HCT116 (cell line): ENCODE results near the gene MTOR. TPM values are rescaled to one million over a fixed set of nuclear protein-coding genes. Genes with fewer than 3 reads are reported as not detected.

Experiments used
- ATAC-seq: fragments of 200-7000 bp; cut with Tn5 transposase; 2 replicates; pipeline ENCODE4 v1.9.1; 2020; ENCODE audit warnings: mild to moderate bottlenecking, moderate library complexity
- BruUV-seq: library from RNA; stranded (reverse); fragments of 400-500 nt; replicated peaks from 2 replicates; lab custom pipeline; 2021; lab: Mats Ljungman, UMichigan
- CTCF ChIA-PET: fragments of 300-600 bp; sonication (Branson Sonifier 250); formaldehyde crosslinking; loops from one replicate; lab custom pipeline; 2021; ENCODE audit warnings: antibody characterized with exemption; lab: Charles Lee
- POLR2A ChIA-PET: fragments of 300-600, 350-600 bp; sonication (Branson Sonifier 250); formaldehyde crosslinking; loops from one replicate; lab custom pipeline; 2021; ENCODE audit warnings: antibody characterized with exemption; lab: Charles Lee
- RAD21 ChIA-PET, 2 experiments: fragments of 300-600 bp; sonication (Branson Sonifier 250); formaldehyde crosslinking; loops; one replicate each; lab custom pipeline; 2023; ENCODE audit warnings: low total read pairs in 2 of 2; ENCODE audit not compliant: uncharacterized antibody in 2 of 2, unreplicated experiment in 2 of 2, low non-redundant PET in 1 of 2; lab: Charles Lee
- DNase-seq: peaks from one replicate; pipeline ENCODE4 v3.0.0-alpha.2; 2010; ENCODE audit warnings: low read depth, low spot score
- H2AFZ ChIP-seq: fragments of 200-600 bp; shearing (Covaris generic), sonication (generic); 2 replicates; pipeline ENCODE4 v1.6.1; 2017; ENCODE audit warnings: low read depth, mixed run types, mixed read lengths, antibody characterized with exemption, low read length; ENCODE audit not compliant: poor library complexity, severe bottlenecking
- H3K27ac ChIP-seq: 2 replicates; pipeline ENCODE4 v1.5.1; 2012; ENCODE audit warnings: low read depth, low read length
- H3K27me3 ChIP-seq: fragments of 200-600 bp; sonication (generic); 2 replicates; pipeline ENCODE4 v1.6.1; 2016; ENCODE audit warnings: mixed run types, low read length, mixed read lengths; ENCODE audit not compliant: insufficient read depth
- H3K36me3 ChIP-seq, 2 experiments: fragments of 200-500 bp in 1 of 2; fragments of 200-600 bp in 1 of 2; sonication (Bioruptor generic) in 1 of 2; sonication (generic) in 1 of 2; 2 replicates each; pipeline versions ENCODE4 v1.5.1 to v1.6.1; 2014 to 2016; ENCODE audit warnings: low read length in 2 of 2, inconsistent platforms in 1 of 2, mixed read lengths in 1 of 2, mixed run types in 1 of 2; ENCODE audit not compliant: insufficient read depth in 2 of 2, control insufficient read depth in 1 of 2
- H3K4me1 ChIP-seq, 2 experiments: fragments of 200-600 bp in 1 of 2; sonication (generic) in 1 of 2; 2 replicates each; pipeline versions ENCODE4 v1.5.1 to v1.6.1; 2012 to 2017; ENCODE audit warnings: low read length in 2 of 2, inconsistent platforms in 1 of 2, mild to moderate bottlenecking in 1 of 2, mixed read lengths in 1 of 2, mixed run types in 1 of 2, moderate library complexity in 1 of 2; ENCODE audit not compliant: insufficient read depth in 2 of 2, control insufficient read depth in 1 of 2
- H3K4me2 ChIP-seq: fragments of 200-600 bp; sonication (generic); 2 replicates; pipeline ENCODE4 v1.6.1; 2017; ENCODE audit warnings: mixed run types, low read length, mixed read lengths
- H3K4me3 ChIP-seq, 2 experiments: fragments of 200-600 bp in 1 of 2; sonication (generic) in 1 of 2; replicated peaks in 1 of 2; 2 replicates each; pipeline ENCODE4 v1.5.1; 2011 to 2016; ENCODE audit warnings: low read length in 2 of 2, control low read depth in 1 of 2, low read depth in 1 of 2, mild to moderate bottlenecking in 1 of 2, mixed read lengths in 1 of 2, mixed run types in 1 of 2
- H3K79me2 ChIP-seq: fragments of 200-600 bp; sonication (generic); 2 replicates; pipeline ENCODE4 v1.6.1; 2017; ENCODE audit warnings: mild to moderate bottlenecking, mixed run types, low read length, moderate library complexity, mixed read lengths; ENCODE audit not compliant: insufficient read depth
- H3K9ac ChIP-seq: fragments of 200-600 bp; sonication (generic); 2 replicates; pipeline ENCODE4 v1.6.1; 2016; ENCODE audit warnings: low read length, mixed read lengths
- H3K9me2 ChIP-seq: fragments of 200-600 bp; sonication (generic), shearing (Covaris generic); 2 replicates; pipeline ENCODE4 v1.6.1; 2017; ENCODE audit warnings: mixed run types, mild to moderate bottlenecking, moderate library complexity; ENCODE audit not compliant: insufficient read depth
- H3K9me3 ChIP-seq, 2 experiments: fragments of 200-500 bp in 1 of 2; fragments of 200-600 bp in 1 of 2; sonication (Bioruptor generic) in 1 of 2; sonication (generic) in 1 of 2; 2 replicates each; pipeline ENCODE4 v1.6.1; 2014 to 2017; ENCODE audit warnings: low read length in 2 of 2, mixed read lengths in 2 of 2, inconsistent platforms in 1 of 2, low read depth in 1 of 2, mild to moderate bottlenecking in 1 of 2, mixed run types in 1 of 2, moderate library complexity in 1 of 2; ENCODE audit not compliant: control insufficient read depth in 1 of 2, insufficient read depth in 1 of 2
- H4K20me1 ChIP-seq: fragments of 200-600 bp; sonication (generic), shearing (Covaris generic); 2 replicates; pipeline ENCODE4 v1.6.1; 2017; ENCODE audit warnings: mixed run types, mild to moderate bottlenecking, moderate library complexity; ENCODE audit not compliant: insufficient read depth
- CEBPB ChIP-seq: IDR thresholded peaks from 2 replicates; pipeline ENCODE4 v1.6.1; 2012; ENCODE audit warnings: low read depth
- ELF1 ChIP-seq: IDR thresholded peaks from 2 replicates; pipeline ENCODE4 v1.6.1; 2012; ENCODE audit warnings: low read depth, borderline replicate concordance
- POLR2A ChIP-seq: IDR thresholded peaks from 2 replicates; pipeline ENCODE4 v1.7.0; 2011; ENCODE audit warnings: borderline replicate concordance; ENCODE audit not compliant: insufficient read depth, insufficient read length; ENCODE audit errors: extremely low read depth
- POLR2AphosphoS5 ChIP-seq: IDR thresholded peaks from 2 replicates; pipeline ENCODE4 v1.6.1; 2011; ENCODE audit warnings: mild to moderate bottlenecking, low read depth, low read length, moderate library complexity
- SP1 ChIP-seq: IDR thresholded peaks from 2 replicates; pipeline ENCODE4 v1.6.1; 2012; ENCODE audit warnings: low read depth
- YY1 ChIP-seq: IDR thresholded peaks from 2 replicates; pipeline ENCODE4 v1.6.1; 2011; ENCODE audit warnings: low read length, low read depth, moderate library complexity, mild to moderate bottlenecking; ENCODE audit not compliant: insufficient replicate concordance; ENCODE audit errors: extremely low read depth
- ZNF274 ChIP-seq: fragments of 200-500 bp; sonication (Bioruptor generic); IDR thresholded peaks from 2 replicates; pipeline ENCODE4 v1.6.1; 2014; ENCODE audit warnings: mild to moderate bottlenecking, low read depth, low read length, inconsistent platforms
- intact Hi-C: fragments of 100-400 bp; cut with micrococcal nuclease; formaldehyde crosslinking; loops from 2 replicates; pipeline ENCODE4 v1.10.0; 2022
- total RNA-seq: library from RNA; stranded (reverse); gene quantifications from one replicate; pipeline ENCODE4 v1.2.1, GENCODE V29; 2021; ENCODE audit not compliant: unreplicated experiment
- TF ChIP-seq, protein P1 (sequence below): IDR thresholded peaks from 2 replicates; pipeline ENCODE4 v1.6.1; 2012; ENCODE audit warnings: low read depth
- TF ChIP-seq, protein P2 (sequence below): IDR thresholded peaks from 2 replicates; pipeline ENCODE4 v1.6.1; 2012

Gene MTOR
- total RNA-seq, 1 experiment from 2014 or later: 42.2 TPM

DNA sequence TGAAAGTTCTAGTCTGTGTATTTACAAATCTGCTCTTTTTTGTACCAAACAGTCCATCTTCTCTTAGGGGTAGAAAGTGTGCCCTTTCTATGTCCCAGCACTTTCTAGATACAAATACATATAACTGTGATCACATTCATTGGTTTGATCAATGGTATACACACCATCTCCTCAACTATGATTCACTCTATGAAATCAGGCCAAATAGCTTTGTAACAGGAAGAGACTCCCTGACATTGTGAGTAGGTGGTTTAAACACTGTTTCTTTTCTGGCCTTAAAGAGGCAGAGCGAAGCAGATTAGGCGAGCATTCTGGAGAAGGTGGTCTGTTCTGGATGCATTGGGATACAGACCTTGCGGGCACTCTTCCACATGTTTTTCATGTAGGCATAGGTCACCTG is 123.4 kb downstream of the MTOR start:
- Histone ChIP-seq H3K9me3 (no peaks in the 10 kb centered on the region), H3K79me2 (no peaks in the 10 kb centered on the region), H4K20me1 (no peaks in the 10 kb centered on the region), H3K4me2 (no peak overlapping the region), H3K36me3 (peaks cover 10 to 25% of the 10 kb centered on the region in 2 experiments; a peak in 3 of 4 replicates), H3K4me1 (no peaks in the 10 kb centered on the region), H3K9me2 (no peaks in the 10 kb centered on the region), H3K27me3 (no peaks in the 10 kb centered on the region), H3K27ac (no peak overlapping the region), H2AFZ (no peak overlapping the region), H3K9ac (no peak overlapping the region), H3K4me3 (no peak overlapping the region)
- no peak for TF ChIP-seq ZNF274
- TF ChIP-seq POLR2A: no peak
- TF ChIP-seq, protein P1, sequence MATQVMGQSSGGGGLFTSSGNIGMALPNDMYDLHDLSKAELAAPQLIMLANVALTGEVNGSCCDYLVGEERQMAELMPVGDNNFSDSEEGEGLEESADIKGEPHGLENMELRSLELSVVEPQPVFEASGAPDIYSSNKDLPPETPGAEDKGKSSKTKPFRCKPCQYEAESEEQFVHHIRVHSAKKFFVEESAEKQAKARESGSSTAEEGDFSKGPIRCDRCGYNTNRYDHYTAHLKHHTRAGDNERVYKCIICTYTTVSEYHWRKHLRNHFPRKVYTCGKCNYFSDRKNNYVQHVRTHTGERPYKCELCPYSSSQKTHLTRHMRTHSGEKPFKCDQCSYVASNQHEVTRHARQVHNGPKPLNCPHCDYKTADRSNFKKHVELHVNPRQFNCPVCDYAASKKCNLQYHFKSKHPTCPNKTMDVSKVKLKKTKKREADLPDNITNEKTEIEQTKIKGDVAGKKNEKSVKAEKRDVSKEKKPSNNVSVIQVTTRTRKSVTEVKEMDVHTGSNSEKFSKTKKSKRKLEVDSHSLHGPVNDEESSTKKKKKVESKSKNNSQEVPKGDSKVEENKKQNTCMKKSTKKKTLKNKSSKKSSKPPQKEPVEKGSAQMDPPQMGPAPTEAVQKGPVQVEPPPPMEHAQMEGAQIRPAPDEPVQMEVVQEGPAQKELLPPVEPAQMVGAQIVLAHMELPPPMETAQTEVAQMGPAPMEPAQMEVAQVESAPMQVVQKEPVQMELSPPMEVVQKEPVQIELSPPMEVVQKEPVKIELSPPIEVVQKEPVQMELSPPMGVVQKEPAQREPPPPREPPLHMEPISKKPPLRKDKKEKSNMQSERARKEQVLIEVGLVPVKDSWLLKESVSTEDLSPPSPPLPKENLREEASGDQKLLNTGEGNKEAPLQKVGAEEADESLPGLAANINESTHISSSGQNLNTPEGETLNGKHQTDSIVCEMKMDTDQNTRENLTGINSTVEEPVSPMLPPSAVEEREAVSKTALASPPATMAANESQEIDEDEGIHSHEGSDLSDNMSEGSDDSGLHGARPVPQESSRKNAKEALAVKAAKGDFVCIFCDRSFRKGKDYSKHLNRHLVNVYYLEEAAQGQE: no peak
- no peak for TF ChIP-seq POLR2AphosphoS5
- no peak for TF ChIP-seq ELF1
- no peak for TF ChIP-seq CEBPB
- ChIA-PET CTCF (no interaction called here), RAD21 (no interaction called here), POLR2A (no interaction called here)
- intact Hi-C loops: no loop called here
- no TSS peak for BruUV-seq
- DNase-seq (no peak), ATAC-seq (no peak)

DNA sequence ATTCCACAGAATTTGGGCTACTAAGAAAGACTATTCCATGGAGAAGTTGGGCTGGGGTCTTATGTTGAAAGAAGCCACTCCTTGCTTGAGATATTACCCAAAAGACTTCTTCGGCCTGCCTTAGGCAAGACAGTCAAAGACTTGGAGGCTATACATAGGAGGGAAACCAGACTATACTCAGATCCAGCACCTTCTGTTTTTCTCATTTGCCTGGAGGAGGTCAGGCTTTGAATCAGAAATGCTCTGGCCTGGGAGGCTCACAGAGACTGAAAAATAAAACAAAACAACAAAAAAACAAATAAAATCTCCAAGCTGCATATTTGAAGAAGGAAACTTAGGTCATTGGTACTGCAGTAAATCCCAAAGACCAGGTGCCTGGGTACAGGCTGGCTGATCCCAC is 124.3 kb downstream of the MTOR start:
- no peak overlapping the region for H3K4me3 ChIP-seq
- H3K27me3 ChIP-seq: no peaks in the 10 kb centered on the region
- no peaks in the 10 kb centered on the region for H3K79me2 ChIP-seq
- no peak for DNase-seq
- no peaks in the 10 kb centered on the region for H3K9me2 ChIP-seq
- H3K4me1 ChIP-seq: no peaks in the 10 kb centered on the region
- peaks cover 5 to 19% of the 10 kb centered on the region in 2 experiments; a peak in 3 of 4 replicates for H3K36me3 ChIP-seq
- ChIA-PET RAD21 (no interaction called here), POLR2A (no interaction called here), CTCF (no interaction called here)
- no peak for ATAC-seq
- H2AFZ ChIP-seq: no peak overlapping the region
- no peak overlapping the region for H3K9ac ChIP-seq
- intact Hi-C loops: no loop called here
- H4K20me1 ChIP-seq: no peaks in the 10 kb centered on the region
- H3K4me2 ChIP-seq: no peak overlapping the region
- no peak overlapping the region for H3K27ac ChIP-seq
- TF ChIP-seq POLR2AphosphoS5: no peak
- TF ChIP-seq SP1: no peak
- TF ChIP-seq, protein P2, sequence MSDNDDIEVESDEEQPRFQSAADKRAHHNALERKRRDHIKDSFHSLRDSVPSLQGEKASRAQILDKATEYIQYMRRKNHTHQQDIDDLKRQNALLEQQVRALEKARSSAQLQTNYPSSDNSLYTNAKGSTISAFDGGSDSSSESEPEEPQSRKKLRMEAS: no peak
- no peak for TF ChIP-seq POLR2A
- no peak for TF ChIP-seq YY1
- H3K9me3 ChIP-seq: no peaks in the 10 kb centered on the region
- BruUV-seq: no TSS peak
